Activated CD4-positive, alpha-beta T cell treated with anti-CD3 and anti-CD28 coated beads for 36 hours (primary cell): ENCODE data around the gene PITPNM2. TPM values are rescaled to one million over a fixed set of nuclear protein-coding genes. Genes with fewer than 3 reads are reported as not detected.
A peak's percentile ranks its signal among the peaks of the same experiment; 100 is the strongest.

Experiments used
- ATAC-seq: fragments of 200-7000 bp; cut with Tn5 transposase; one replicate; pipeline ENCODE4 v1.10.0; 2021; ENCODE audit warnings: mild to moderate bottlenecking, moderate library complexity
- CTCF ChIA-PET: fragments of 350-600 bp; sonication (Branson Sonifier 250); formaldehyde crosslinking; loops from one replicate; lab custom pipeline; 2021; ENCODE audit warnings: antibody characterized with exemption; lab: Charles Lee
- POLR2A ChIA-PET: fragments of 350-600 bp; sonication (Branson Sonifier 250); formaldehyde crosslinking; loops from one replicate; lab custom pipeline; 2021; ENCODE audit warnings: antibody characterized with exemption, inconsistent platforms; lab: Charles Lee
- DNase-seq: peaks from one replicate; pipeline ENCODE4 v3.0.0-alpha.2; 2020
- H3K27ac Mint-ChIP-seq: one replicate; pipeline ENCODE4 v1.8.0; 2021; ENCODE audit warnings: mixed read lengths
- H3K27me3 Mint-ChIP-seq: one replicate; pipeline ENCODE4 v1.8.0; 2021; ENCODE audit warnings: mixed read lengths
- H3K36me3 Mint-ChIP-seq: one replicate; pipeline ENCODE4 v1.8.0; 2021; ENCODE audit warnings: low read depth, mixed read lengths
- H3K4me1 Mint-ChIP-seq: one replicate; pipeline ENCODE4 v1.8.0; 2021; ENCODE audit warnings: mixed read lengths
- H3K4me3 Mint-ChIP-seq: one replicate; pipeline ENCODE4 v1.8.0; 2021; ENCODE audit warnings: mild to moderate bottlenecking, moderate library complexity, mixed read lengths
- H3K9me3 Mint-ChIP-seq: one replicate; pipeline ENCODE4 v1.8.0; 2021; ENCODE audit warnings: low read depth, mixed read lengths
- intact Hi-C, 2 experiments: fragments of 100-400 bp; cut with DNase I in 1 of 2; cut with micrococcal nuclease in 1 of 2; formaldehyde crosslinking; loops; one replicate each; pipeline versions ENCODE4 v1.14.2 to v1.15.1; 2022 to 2024; cut with DNase I, micrococcal nuclease
- total RNA-seq, 2 experiments: library from RNA; stranded (reverse); gene quantifications; one replicate each; pipeline ENCODE4 v1.2.3, GENCODE V29; 2021

Gene PITPNM2
- total RNA-seq, 2 experiments from 2014 or later, result 8.3 to 9.5 TPM

GRCh38 chr12:123160801-123161487 is 10.1 kb upstream of the PITPNM2 start:
- Mint-ChIP-seq H3K27me3 (no peaks in the 10 kb centered on the region), H3K9me3 (no peaks in the 10 kb centered on the region), H3K27ac (no peak overlapping the region), H3K4me3 (no peak overlapping the region), H3K36me3 (peaks cover 31% of the 10 kb centered on the region), H3K4me1 (peaks cover 2% of the 10 kb centered on the region)
- no peak for DNase-seq
- ChIA-PET CTCF (interaction anchor here (0.9 to 2.7 kb wide), 3 partner anchors 10 to 91 kb away, joined by 3 to 11 read pairs (median 3); partner anchors contain the start of gene PITPNM2), POLR2A (interaction anchor here (0.7 kb wide), 1 partner anchor 107 kb away, joined by 5 read pairs; no protein-coding TSS in a partner anchor)
- intact Hi-C loops, result no loop called here
- no peak for ATAC-seq

- ChIA-PET POLR2A (interaction anchor here (0.6 to 0.7 kb wide), 2 partner anchors 33 to 39 kb away, joined by 4 to 8 read pairs; no protein-coding TSS in a partner anchor), CTCF (interaction anchor here (0.6 to 2.0 kb wide), 3 partner anchors 84 to 323 kb away, joined by 3 to 9 read pairs (median 4); no protein-coding TSS in a partner anchor)
- Mint-ChIP-seq H3K36me3 (peaks cover 18% of the 10 kb centered on the region), H3K4me3 (no peak overlapping the region), H3K27me3 (no peaks in the 10 kb centered on the region), H3K9me3 (no peaks in the 10 kb centered on the region), H3K27ac (no peak overlapping the region), H3K4me1 (peaks cover 21% of the 10 kb centered on the region)
- ATAC-seq, result no peak
- intact Hi-C loops, result loop anchor here in 1 of 2 experiments (5.0 kb wide), 3 partner anchors 78 to 172 kb away; partner anchors contain the start of genes ARL6IP4, MPHOSPH9 and MTRFR
- no peak for DNase-seq
Observed at GRCh38 chr12:123153906-123154305, 3.0 kb upstream of the PITPNM2 start.

GRCh38 chr12:123152833-123153232 is 1.9 kb upstream of the PITPNM2 start:
- Mint-ChIP-seq H3K4me3 (no peak overlapping the region), H3K36me3 (peaks cover 18% of the 10 kb centered on the region), H3K27me3 (no peaks in the 10 kb centered on the region), H3K4me1 (peaks cover 26% of the 10 kb centered on the region), H3K9me3 (no peaks in the 10 kb centered on the region), H3K27ac (no peak overlapping the region)
- ChIA-PET POLR2A (interaction anchor here (0.6 kb wide), 1 partner anchor 56 kb away, joined by 3 read pairs; no protein-coding TSS in a partner anchor), CTCF (interaction anchor here (0.6 to 2.3 kb wide), 3 partner anchors 85 to 1562 kb away, joined by 3 to 9 read pairs (median 5); no protein-coding TSS in a partner anchor)
- ATAC-seq (no peak), DNase-seq (no peak)
- intact Hi-C loops, result loop anchor here in 1 of 2 experiments (5.0 kb wide), 3 partner anchors 79 to 171 kb away; partner anchors contain the start of genes ARL6IP4, MPHOSPH9 and MTRFR

DNA sequence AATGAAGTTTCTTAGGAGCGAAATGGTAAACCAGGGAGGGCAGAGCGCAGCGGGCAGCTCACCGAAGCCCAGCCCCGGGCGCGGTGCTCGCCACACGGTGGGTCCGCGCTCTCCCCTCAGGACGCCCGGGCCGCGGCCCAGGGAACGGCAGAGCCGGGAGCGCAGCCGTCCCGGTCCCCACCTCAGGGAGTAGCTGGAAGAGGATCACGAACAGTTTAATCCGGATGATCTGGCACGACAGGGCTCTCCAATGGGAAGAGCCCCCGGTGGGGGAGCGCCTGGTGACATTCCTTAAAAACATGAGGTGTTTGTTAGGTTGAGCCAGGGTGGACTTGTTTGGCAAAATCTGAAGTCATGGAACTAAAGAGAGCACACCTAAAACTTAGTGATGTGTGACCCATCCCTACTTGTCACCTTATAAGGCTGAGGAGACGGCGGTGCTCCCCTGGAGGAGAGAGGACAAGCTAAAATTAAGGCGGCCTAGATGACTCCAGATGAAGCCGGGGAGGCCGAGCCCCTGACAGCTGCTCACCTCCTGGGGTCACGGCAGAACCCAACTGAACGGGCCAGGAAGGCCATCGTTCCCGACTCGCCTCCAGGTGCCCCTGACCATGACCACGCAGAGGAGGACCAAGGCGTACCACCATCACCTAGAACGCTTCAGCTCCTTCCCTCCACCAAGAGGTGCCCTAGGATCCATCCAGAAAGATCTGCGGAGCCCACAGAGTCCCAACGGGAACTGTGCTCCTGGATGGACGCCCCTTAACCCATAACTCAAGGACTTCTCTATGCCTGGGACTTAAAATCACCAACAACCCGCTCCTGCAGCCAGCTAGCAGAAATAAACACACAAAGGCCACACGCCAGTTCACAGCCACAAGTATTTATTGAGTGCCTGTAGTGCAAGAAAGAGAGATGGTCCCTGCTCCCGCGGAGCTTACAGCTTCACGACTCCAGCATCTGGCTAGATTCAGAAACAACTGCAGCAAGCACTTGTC is 866 bp upstream of the PITPNM2 start:
- no peaks in the 10 kb centered on the region for H3K9me3 Mint-ChIP-seq
- POLR2A ChIA-PET, result interaction anchor here (0.5 to 0.6 kb wide), 2 partner anchors 211 to 625 kb away, joined by 3 read pairs; partner anchors contain the start of genes KNTC1 and RSRC2

DNA sequence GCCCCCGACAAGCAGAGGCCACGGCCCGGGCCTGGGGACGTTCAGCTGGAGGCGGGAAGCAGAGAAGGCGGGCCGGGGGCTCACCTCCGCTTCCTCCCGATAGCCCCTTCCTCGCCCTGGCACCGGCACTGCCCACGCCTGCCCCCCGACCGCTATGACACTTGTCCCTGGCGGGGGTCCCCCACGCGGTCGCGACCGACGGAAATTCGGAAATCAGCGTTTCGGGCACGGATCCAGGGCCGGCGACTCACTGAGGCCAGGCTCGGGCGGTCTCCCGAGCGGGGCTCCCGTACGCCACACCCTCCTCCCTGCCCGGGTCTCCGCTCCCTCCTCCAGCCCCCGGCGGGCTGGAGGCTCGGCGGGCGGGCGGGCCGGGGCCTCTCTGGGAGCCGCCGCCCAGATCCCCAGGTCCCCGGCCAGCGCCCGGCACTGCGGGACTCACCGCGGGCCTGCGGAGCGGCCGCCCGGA is 581 bp downstream of the PITPNM2 start:
- Mint-ChIP-seq H3K4me1 (peaks cover 28% of the 10 kb centered on the region), H3K36me3 (peaks cover 20% of the 10 kb centered on the region)

More for the DNA sequence above, 866 bp upstream of the PITPNM2 start:
- H3K27ac Mint-ChIP-seq, result peak overlapping the region; percentile 85
- peaks cover 28% of the 10 kb centered on the region for H3K4me1 Mint-ChIP-seq
- intact Hi-C loops, result loop anchor here (1.0 to 5.0 kb wide), 10 partner anchors 31 to 177 kb away; partner anchors contain the start of genes MPHOSPH9 (in 2 of the 2), MTRFR (in 2 of the 2), ARL6IP4 (in 1 of the 2) and OGFOD2 (in 1 of the 2)
- H3K27me3 Mint-ChIP-seq, result no peaks in the 10 kb centered on the region
- DNase-seq (peak; percentile 26), ATAC-seq (peak; percentile 20)
- CTCF ChIA-PET, result interaction anchor here (0.6 to 2.3 kb wide), 7 partner anchors 10 to 1553 kb away, joined by 3 to 11 read pairs (median 5); no protein-coding TSS in a partner anchor
- peaks cover 18% of the 10 kb centered on the region for H3K36me3 Mint-ChIP-seq
- H3K4me3 Mint-ChIP-seq, result peak overlapping the region; percentile 73

GRCh38 chr12:123149501-123150274 is 1.2 kb downstream of the PITPNM2 start:
- peaks cover 20% of the 10 kb centered on the region for H3K36me3 Mint-ChIP-seq
- intact Hi-C loops, result loop anchor here (2.0 to 5.0 kb wide), 7 partner anchors 29 to 175 kb away; partner anchors contain the start of genes MPHOSPH9 (in 2 of the 2), MTRFR (in 2 of the 2), ARL6IP4 (in 1 of the 2) and OGFOD2 (in 1 of the 2)
- ChIA-PET CTCF (interaction anchor here (0.6 to 1.2 kb wide), 6 partner anchors 47 to 468 kb away, joined by 3 to 7 read pairs (median 3); partner anchors contain the start of gene OGFOD2), POLR2A (no interaction called here)
- no peaks in the 10 kb centered on the region for H3K9me3 Mint-ChIP-seq
- H3K27me3 Mint-ChIP-seq, result no peaks in the 10 kb centered on the region
- peak overlapping the region; percentile 74 for H3K4me3 Mint-ChIP-seq
- DNase-seq (no peak), ATAC-seq (no peak)
- H3K27ac Mint-ChIP-seq, result peak overlapping the region; percentile 22
- peaks cover 28% of the 10 kb centered on the region for H3K4me1 Mint-ChIP-seq

More for the DNA sequence above, 581 bp downstream of the PITPNM2 start:
- H3K27ac Mint-ChIP-seq, result no peak overlapping the region
- ChIA-PET CTCF (interaction anchor here (0.6 to 1.9 kb wide), 5 partner anchors 11 to 175 kb away, joined by 3 to 11 read pairs (median 3); partner anchors contain the start of gene OGFOD2), POLR2A (interaction anchor here (0.6 kb wide), 1 partner anchor 371 kb away, joined by 4 read pairs; no protein-coding TSS in a partner anchor)
- intact Hi-C loops, result loop anchor here (2.0 to 5.0 kb wide), 7 partner anchors 30 to 176 kb away; partner anchors contain the start of genes MPHOSPH9 (in 2 of the 2), MTRFR (in 2 of the 2), ARL6IP4 (in 1 of the 2) and OGFOD2 (in 1 of the 2)
- H3K27me3 Mint-ChIP-seq, result no peaks in the 10 kb centered on the region
- no peaks in the 10 kb centered on the region for H3K9me3 Mint-ChIP-seq
- H3K4me3 Mint-ChIP-seq, result peak overlapping the region; percentile 74
- ATAC-seq, result peak; percentile 38
- peak; percentile 50 for DNase-seq

GRCh38 chr12:123149088-123149487 is 1.8 kb downstream of the PITPNM2 start:
- Mint-ChIP-seq H3K4me1 (peaks cover 30% of the 10 kb centered on the region), H3K27me3 (no peaks in the 10 kb centered on the region), H3K9me3 (no peaks in the 10 kb centered on the region), H3K27ac (peak overlapping the region; percentile 22), H3K4me3 (peak overlapping the region; percentile 74), H3K36me3 (peaks cover 20% of the 10 kb centered on the region)
- ATAC-seq (no peak), DNase-seq (no peak)
- ChIA-PET POLR2A (no interaction called here), CTCF (interaction anchor here (0.5 to 1.2 kb wide), 6 partner anchors 46 to 569 kb away, joined by 3 to 7 read pairs (median 3); partner anchors contain the start of gene OGFOD2)
- intact Hi-C loops, result no loop called here

DNA sequence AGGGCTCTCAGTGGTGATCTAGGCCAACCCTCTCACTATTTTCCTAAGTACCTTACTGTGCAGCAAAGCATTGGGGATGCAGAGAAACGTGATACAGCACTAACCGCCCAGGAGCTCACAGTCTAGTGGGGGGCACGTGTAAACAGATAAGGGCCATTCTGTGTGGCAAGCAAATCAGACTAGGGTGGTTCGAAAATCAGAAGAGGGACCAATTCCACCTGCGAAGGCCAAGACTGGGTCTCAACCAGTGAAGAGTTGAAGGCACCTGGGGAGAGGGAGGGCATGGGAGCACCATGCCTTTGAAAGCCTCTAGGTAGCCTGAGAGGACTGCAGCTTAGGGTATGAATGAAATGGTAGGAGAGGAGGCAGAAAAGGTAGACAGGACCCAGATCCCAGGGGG is 2.2 kb downstream of the PITPNM2 start:
- Mint-ChIP-seq H3K4me1 (peaks cover 31% of the 10 kb centered on the region), H3K4me3 (no peak overlapping the region), H3K27ac (no peak overlapping the region), H3K27me3 (no peaks in the 10 kb centered on the region), H3K9me3 (no peaks in the 10 kb centered on the region), H3K36me3 (peaks cover 20% of the 10 kb centered on the region)
- ChIA-PET POLR2A (no interaction called here), CTCF (interaction anchor here (0.5 to 1.2 kb wide), 6 partner anchors 46 to 570 kb away, joined by 3 to 7 read pairs (median 4); no protein-coding TSS in a partner anchor)
- intact Hi-C loops, result no loop called here
- no peak for DNase-seq
- ATAC-seq, result no peak

- POLR2A ChIA-PET, result no interaction called here
- H3K9me3 Mint-ChIP-seq, result no peaks in the 10 kb centered on the region
- no peak overlapping the region for H3K4me3 Mint-ChIP-seq
- CTCF ChIA-PET, result interaction anchor here (0.6 to 0.7 kb wide), 2 partner anchors 86 to 104 kb away, joined by 3 to 4 read pairs; no protein-coding TSS in a partner anchor
- H3K27me3 Mint-ChIP-seq, result no peaks in the 10 kb centered on the region
- peaks cover 18% of the 10 kb centered on the region for H3K36me3 Mint-ChIP-seq
- DNase-seq (no peak), ATAC-seq (no peak)
- H3K4me1 Mint-ChIP-seq, result peaks cover 31% of the 10 kb centered on the region
- intact Hi-C loops, result no loop called here
- H3K27ac Mint-ChIP-seq, result no peak overlapping the region
Observed at GRCh38 chr12:123148223-123148622, 2.7 kb downstream of the PITPNM2 start.
